Panc1 (cell line): ENCODE results near the gene HAND1. TPM values are rescaled to one million over a fixed set of nuclear protein-coding genes. Genes with fewer than 3 reads are reported as not detected.

ENCODE experiments used
- ATAC-seq: fragments of 200-7000 bp; cut with Tn5 transposase; 2 replicates; pipeline ENCODE4 v1.9.1; 2020; ENCODE audit warnings: mild to moderate bottlenecking, moderate library complexity
- BruUV-seq: library from RNA; stranded (reverse); fragments of 400-500 nt; replicated peaks from 2 replicates; lab custom pipeline; 2021; lab: Mats Ljungman, UMichigan
- CTCF ChIA-PET: fragments of 300-600 bp; sonication (Branson Sonifier 250); formaldehyde crosslinking; loops from one replicate; lab custom pipeline; 2022; ENCODE audit warnings: antibody characterized with exemption; lab: Charles Lee
- POLR2A ChIA-PET: fragments of 300-600 bp; sonication (Branson Sonifier 250); formaldehyde crosslinking; loops from one replicate; lab custom pipeline; 2022; ENCODE audit warnings: antibody characterized with exemption; lab: Charles Lee
- DNase-seq: peaks from one replicate; pipeline ENCODE4 v3.0.0-alpha.2; 2010; ENCODE audit warnings: low read depth, low spot score
- H3K27ac ChIP-seq: 2 replicates; pipeline ENCODE4 v1.5.1; 2011; ENCODE audit warnings: mild to moderate bottlenecking, low read length, inconsistent platforms
- H3K27me3 ChIP-seq: fragments of 200-500 bp; sonication (Bioruptor generic); 2 replicates; pipeline ENCODE4 v1.6.0; 2014; ENCODE audit warnings: low read length, inconsistent platforms; ENCODE audit not compliant: control insufficient read depth, insufficient read depth
- H3K36me3 ChIP-seq: fragments of 200-500 bp; sonication (Bioruptor generic); 2 replicates; pipeline ENCODE4 v1.5.1; 2014; ENCODE audit warnings: inconsistent platforms, mild to moderate bottlenecking, low read length, moderate library complexity; ENCODE audit not compliant: control insufficient read depth, insufficient read depth
- H3K4me1 ChIP-seq: 2 replicates; pipeline ENCODE4 v1.5.1; 2011; ENCODE audit warnings: inconsistent platforms, mild to moderate bottlenecking, low read length, moderate library complexity; ENCODE audit not compliant: control insufficient read depth, insufficient read depth
- H3K4me3 ChIP-seq, 2 experiments: 2 replicates each; pipeline ENCODE4 v1.5.1; 2011 to 2012; ENCODE audit warnings: low read depth in 2 of 2, low read length in 2 of 2, mild to moderate bottlenecking in 2 of 2, inconsistent platforms in 1 of 2, moderate library complexity in 1 of 2
- H3K9me3 ChIP-seq: fragments of 200-500 bp; sonication (Bioruptor generic); 2 replicates; pipeline ENCODE4 v1.5.1; 2014; ENCODE audit warnings: low read depth, mild to moderate bottlenecking, inconsistent platforms, low read length, moderate library complexity; ENCODE audit not compliant: control insufficient read depth, insufficient read depth
- POLR2AphosphoS5 ChIP-seq: IDR thresholded peaks from 2 replicates; pipeline ENCODE4 v1.6.1; 2012; ENCODE audit warnings: mild to moderate bottlenecking, low read depth, low read length, moderate library complexity
- SIN3A ChIP-seq: IDR thresholded peaks from 2 replicates; pipeline ENCODE4 v1.6.1; 2012; ENCODE audit warnings: low read depth, mild to moderate bottlenecking, low read length, moderate library complexity, borderline replicate concordance; ENCODE audit not compliant: insufficient read depth
- TCF7L2 ChIP-seq: IDR thresholded peaks from 2 replicates; pipeline ENCODE4 v1.6.1; 2011; ENCODE audit warnings: mild to moderate bottlenecking, low read depth, low read length, inconsistent platforms
- in situ Hi-C: cut with HindIII; loops from 2 replicates; pipeline ENCODE4 v1.10.0; 2016; ENCODE audit warnings: low sequenced_read_pairs, low pct_unique_long_range_greater_than_20kb
- intact Hi-C: fragments of 100-400 bp; cut with micrococcal nuclease; formaldehyde crosslinking; loops from one replicate; pipeline ENCODE4 v1.10.0; 2022; ENCODE audit not compliant: unreplicated experiment
- total RNA-seq: library from RNA; stranded (reverse); gene quantifications from one replicate; pipeline ENCODE4 v1.2.1, GENCODE V29; 2021; ENCODE audit not compliant: unreplicated experiment
- TF ChIP-seq, protein P1 (sequence below), 2 experiments: IDR thresholded peaks; 2 replicates each; pipeline ENCODE4 v1.6.1; 2011 to 2012; ENCODE audit warnings: low read depth in 2 of 2, control low read depth in 1 of 2, low read length in 1 of 2, mild to moderate bottlenecking in 1 of 2, moderate library complexity in 1 of 2; ENCODE audit not compliant: insufficient read depth in 1 of 2
- TF ChIP-seq, protein P2 (sequence below): fragments of 450-650 bp; IDR thresholded peaks from 2 replicates; pipeline ENCODE4 v1.5.1; 2017; ENCODE audit warnings: mild to moderate bottlenecking

The HAND1 gene
- total RNA-seq, 1 experiment from 2014 or later, result 0.10 TPM

DNA sequence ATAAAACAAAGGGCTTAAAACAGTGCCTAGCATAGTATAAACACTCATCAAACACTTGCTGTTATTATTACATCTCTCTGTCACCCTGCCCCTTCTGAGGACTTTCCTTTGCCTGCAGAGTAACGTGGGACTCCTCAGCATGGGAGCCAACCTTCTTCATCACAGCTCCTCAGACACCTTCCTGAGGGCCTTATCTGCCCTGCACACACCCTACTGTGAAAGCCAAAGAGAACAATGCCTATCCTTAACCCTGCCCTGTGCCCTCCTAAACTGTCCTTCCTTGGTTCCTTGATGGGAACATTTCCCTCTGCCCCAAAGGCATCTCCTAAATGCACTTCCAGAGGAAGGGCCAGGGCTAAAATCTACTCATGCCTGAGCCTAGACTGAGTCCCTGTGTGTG is 20.6 kb upstream of the HAND1 start:
- TF ChIP-seq SIN3A (no peak), TCF7L2 (no peak), POLR2AphosphoS5 (no peak)
- TF ChIP-seq, protein P1, sequence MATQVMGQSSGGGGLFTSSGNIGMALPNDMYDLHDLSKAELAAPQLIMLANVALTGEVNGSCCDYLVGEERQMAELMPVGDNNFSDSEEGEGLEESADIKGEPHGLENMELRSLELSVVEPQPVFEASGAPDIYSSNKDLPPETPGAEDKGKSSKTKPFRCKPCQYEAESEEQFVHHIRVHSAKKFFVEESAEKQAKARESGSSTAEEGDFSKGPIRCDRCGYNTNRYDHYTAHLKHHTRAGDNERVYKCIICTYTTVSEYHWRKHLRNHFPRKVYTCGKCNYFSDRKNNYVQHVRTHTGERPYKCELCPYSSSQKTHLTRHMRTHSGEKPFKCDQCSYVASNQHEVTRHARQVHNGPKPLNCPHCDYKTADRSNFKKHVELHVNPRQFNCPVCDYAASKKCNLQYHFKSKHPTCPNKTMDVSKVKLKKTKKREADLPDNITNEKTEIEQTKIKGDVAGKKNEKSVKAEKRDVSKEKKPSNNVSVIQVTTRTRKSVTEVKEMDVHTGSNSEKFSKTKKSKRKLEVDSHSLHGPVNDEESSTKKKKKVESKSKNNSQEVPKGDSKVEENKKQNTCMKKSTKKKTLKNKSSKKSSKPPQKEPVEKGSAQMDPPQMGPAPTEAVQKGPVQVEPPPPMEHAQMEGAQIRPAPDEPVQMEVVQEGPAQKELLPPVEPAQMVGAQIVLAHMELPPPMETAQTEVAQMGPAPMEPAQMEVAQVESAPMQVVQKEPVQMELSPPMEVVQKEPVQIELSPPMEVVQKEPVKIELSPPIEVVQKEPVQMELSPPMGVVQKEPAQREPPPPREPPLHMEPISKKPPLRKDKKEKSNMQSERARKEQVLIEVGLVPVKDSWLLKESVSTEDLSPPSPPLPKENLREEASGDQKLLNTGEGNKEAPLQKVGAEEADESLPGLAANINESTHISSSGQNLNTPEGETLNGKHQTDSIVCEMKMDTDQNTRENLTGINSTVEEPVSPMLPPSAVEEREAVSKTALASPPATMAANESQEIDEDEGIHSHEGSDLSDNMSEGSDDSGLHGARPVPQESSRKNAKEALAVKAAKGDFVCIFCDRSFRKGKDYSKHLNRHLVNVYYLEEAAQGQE (IDR thresholded peaks at IDR 0.05; ENCODE audit: insufficient read depth in 1 of 2, low read depth in 2 of 2, low read length in 1 of 2), result no peak
- TF ChIP-seq, protein P2, sequence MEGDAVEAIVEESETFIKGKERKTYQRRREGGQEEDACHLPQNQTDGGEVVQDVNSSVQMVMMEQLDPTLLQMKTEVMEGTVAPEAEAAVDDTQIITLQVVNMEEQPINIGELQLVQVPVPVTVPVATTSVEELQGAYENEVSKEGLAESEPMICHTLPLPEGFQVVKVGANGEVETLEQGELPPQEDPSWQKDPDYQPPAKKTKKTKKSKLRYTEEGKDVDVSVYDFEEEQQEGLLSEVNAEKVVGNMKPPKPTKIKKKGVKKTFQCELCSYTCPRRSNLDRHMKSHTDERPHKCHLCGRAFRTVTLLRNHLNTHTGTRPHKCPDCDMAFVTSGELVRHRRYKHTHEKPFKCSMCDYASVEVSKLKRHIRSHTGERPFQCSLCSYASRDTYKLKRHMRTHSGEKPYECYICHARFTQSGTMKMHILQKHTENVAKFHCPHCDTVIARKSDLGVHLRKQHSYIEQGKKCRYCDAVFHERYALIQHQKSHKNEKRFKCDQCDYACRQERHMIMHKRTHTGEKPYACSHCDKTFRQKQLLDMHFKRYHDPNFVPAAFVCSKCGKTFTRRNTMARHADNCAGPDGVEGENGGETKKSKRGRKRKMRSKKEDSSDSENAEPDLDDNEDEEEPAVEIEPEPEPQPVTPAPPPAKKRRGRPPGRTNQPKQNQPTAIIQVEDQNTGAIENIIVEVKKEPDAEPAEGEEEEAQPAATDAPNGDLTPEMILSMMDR, result no peak
- POLR2A ChIA-PET, result no interaction called here
- Histone ChIP-seq H3K4me1 (no peaks in the 10 kb centered on the region), H3K36me3 (no peaks in the 10 kb centered on the region), H3K4me3 (no peak overlapping the region), H3K27ac (no peak overlapping the region), H3K27me3 (peaks cover 14% of the 10 kb centered on the region), H3K9me3 (no peaks in the 10 kb centered on the region)
- ATAC-seq (no peak), DNase-seq (no peak)
- CTCF ChIA-PET, result no interaction called here
- in situ Hi-C loops, result no loop called here
- intact Hi-C loops, result no loop called here
- no TSS peak for BruUV-seq

- H3K4me3 ChIP-seq, result no peak overlapping the region
- H3K27ac ChIP-seq, result no peak overlapping the region
- no peaks in the 10 kb centered on the region for H3K4me1 ChIP-seq
- in situ Hi-C loops (no loop called here), intact Hi-C loops (no loop called here)
- TF ChIP-seq, protein P2, result no peak
- TF ChIP-seq, protein P1 (IDR thresholded peaks at IDR 0.05; ENCODE audit: insufficient read depth in 1 of 2, low read depth in 2 of 2, low read length in 1 of 2), result no peak
- TF ChIP-seq TCF7L2 (no peak), SIN3A (no peak), POLR2AphosphoS5 (no peak)
- ATAC-seq (no peak), DNase-seq (no peak)
- ChIA-PET POLR2A (no interaction called here), CTCF (no interaction called here)
- no peaks in the 10 kb centered on the region for H3K36me3 ChIP-seq
- H3K27me3 ChIP-seq, result peaks cover 17% of the 10 kb centered on the region
- no TSS peak for BruUV-seq
- H3K9me3 ChIP-seq, result no peaks in the 10 kb centered on the region
Observed at GRCh38 chr5:154494036-154494435, 16.0 kb upstream of the HAND1 start.
